ENCODE measurements around the gene JUP. TPM values are rescaled to one million over a fixed set of nuclear protein-coding genes. Genes with fewer than 3 reads are reported as not detected.
A peak's percentile ranks its signal among the peaks of the same experiment; 100 is the strongest.

The JUP gene
- total RNA-seq, 1 donor from 2014 or later, result 72.5 TPM

GRCh38 chr17:41810659-41811548 lies 24.4 kb upstream of the JUP start:
- no peak for ATAC-seq
- DNase-seq (ENCODE audit: low spot score), result no peak

- ATAC-seq (no peak), DNase-seq (ENCODE audit: low spot score) (no peak)
Measured at GRCh38 chr17:41806685-41807445, 20.4 kb upstream of the JUP start.

GRCh38 chr17:41803049-41804020 lies 16.8 kb upstream of the JUP start:
- DNase-seq (ENCODE audit: low spot score) (no peak), ATAC-seq (no peak)

GRCh38 chr17:41801374-41802271 lies 15.1 kb upstream of the JUP start:
- peak; percentile 81 for DNase-seq (ENCODE audit: low spot score)
- ATAC-seq, result peak; percentile 96

GRCh38 chr17:41800601-41801373 lies 14.3 kb upstream of the JUP start:
- ATAC-seq, result peak; percentile 38

GRCh38 chr17:41799366-41799765 lies 12.9 kb upstream of the JUP start:
- no peak for ATAC-seq
- no peak for DNase-seq (ENCODE audit: low spot score)

More at GRCh38 chr17:41800601-41801373, 14.3 kb upstream of the JUP start:
- DNase-seq (ENCODE audit: low spot score), result no peak

- DNase-seq (ENCODE audit: low spot score) (no peak), ATAC-seq (no peak)
Measured at GRCh38 chr17:41797377-41797776, 10.9 kb upstream of the JUP start.

GRCh38 chr17:41796121-41796895 lies 9.8 kb upstream of the JUP start:
- DNase-seq (ENCODE audit: low spot score) (no peak), ATAC-seq (no peak)

GRCh38 chr17:41794540-41794975 lies 8.0 kb upstream of the JUP start:
- DNase-seq (ENCODE audit: low spot score), result no peak
- ATAC-seq, result no peak

GRCh38 chr17:41793784-41794539 lies 7.5 kb upstream of the JUP start:
- ATAC-seq, result no peak
- no peak for DNase-seq (ENCODE audit: low spot score)

- no peak for DNase-seq (ENCODE audit: low spot score)
- ATAC-seq, result peak; percentile 33
Measured at GRCh38 chr17:41792845-41793783, 6.6 kb upstream of the JUP start.

GRCh38 chr17:41787021-41787418 lies 509 bp upstream of the JUP start:
- no peak for DNase-seq (ENCODE audit: low spot score)
- ATAC-seq, result no peak

- no peak for DNase-seq (ENCODE audit: low spot score)
- ATAC-seq, result peak; percentile 31
Measured at GRCh38 chr17:41785859-41786226, 668 bp downstream of the JUP start.

GRCh38 chr17:41785091-41785858 lies 1.2 kb downstream of the JUP start:
- ATAC-seq (no peak), DNase-seq (ENCODE audit: low spot score) (no peak)

GRCh38 chr17:41784207-41784744 lies 2.2 kb downstream of the JUP start:
- DNase-seq (ENCODE audit: low spot score) (no peak), ATAC-seq (no peak)

Data from left lobe of liver (tissue), 2 donors.